Testis (tissue), 3 donors: ENCODE results near the gene FAM107B. TPM values are rescaled to one million over a fixed set of nuclear protein-coding genes. Genes with fewer than 3 reads are reported as not detected.

Experiments used
- DNase-seq: peaks from one replicate; pipeline ENCODE4 v3.0.0-alpha.2; 2019
- H3K27ac ChIP-seq, 2 donors: fragments of 200-600 bp; sonication (generic); one replicate each; pipeline ENCODE4 v1.5.1; 2019
- H3K27me3 ChIP-seq: fragments of 200-600 bp; sonication (generic); one replicate; pipeline ENCODE4 v1.5.1; 2019
- H3K36me3 ChIP-seq: fragments of 200-600 bp; sonication (generic); one replicate; pipeline ENCODE4 v1.5.1; 2017; ENCODE audit warnings: low read depth; ENCODE audit errors: missing control alignments
- H3K4me1 ChIP-seq: fragments of 200-600 bp; sonication (generic); one replicate; pipeline ENCODE4 v1.5.1; 2019
- H3K4me3 ChIP-seq, 2 donors: fragments of 200-600 bp; sonication (generic); one replicate each; pipeline ENCODE4 v1.5.1; 2017 to 2019
- H3K9me3 ChIP-seq: fragments of 200-600 bp; sonication (generic); one replicate; pipeline ENCODE4 v1.5.1; 2017
- CTCF ChIP-seq, 3 experiments: fragments of 450-650 bp in 2 of 3; fragments of 200-600 bp in 1 of 3; sonication (generic) in 1 of 3; IDR thresholded peaks; one replicate each; pipeline ENCODE4 v1.5.1; 2016 to 2019; ENCODE audit warnings: antibody characterized with exemption in 3 of 3, mild to moderate bottlenecking in 2 of 3, moderate library complexity in 1 of 3
- POLR2A ChIP-seq: fragments of 450-650 bp; IDR thresholded peaks from one replicate; pipeline ENCODE4 v1.6.1; 2017; ENCODE audit warnings: antibody characterized with exemption, mild to moderate bottlenecking, moderate library complexity
- WGBS, 2 donors: methylation state at CpG; one replicate each; pipeline ENCODE4 v1.1.5; 2018; 5-methylcytosine and 5-hydroxymethylcytosine counted together
- intact Hi-C: fragments of 100-400 bp; cut with DNase I; formaldehyde crosslinking; loops from one replicate; pipeline ENCODE4 v1.15.1; 2023; ENCODE audit warnings: low total_unique reads
- polyA plus RNA-seq: library from polyadenylated mRNA; stranded (reverse); fragments of 350-450 nt; fragmentation: Illumina TruSeq; extraction: RNeasy Lipid Tissue Mini Kit (QIAGEN cat#74804); gene quantifications from one replicate; pipeline ENCODE4 v1.2.3, GENCODE V29; 2014; ENCODE audit warnings: low read depth, low replicate concordance; ENCODE audit not compliant: insufficient read depth
- total RNA-seq, 2 donors: library from RNA; depleted of rRNA; stranded (reverse); fragments of >200 nt; gene quantifications; one replicate each; pipeline ENCODE4 v1.2.3, GENCODE V29; 2016

The FAM107B gene
- total and polyA plus RNA-seq, 3 donors from 2014 or later = 71.7 to 89.5 (median 82.8) TPM

DNA sequence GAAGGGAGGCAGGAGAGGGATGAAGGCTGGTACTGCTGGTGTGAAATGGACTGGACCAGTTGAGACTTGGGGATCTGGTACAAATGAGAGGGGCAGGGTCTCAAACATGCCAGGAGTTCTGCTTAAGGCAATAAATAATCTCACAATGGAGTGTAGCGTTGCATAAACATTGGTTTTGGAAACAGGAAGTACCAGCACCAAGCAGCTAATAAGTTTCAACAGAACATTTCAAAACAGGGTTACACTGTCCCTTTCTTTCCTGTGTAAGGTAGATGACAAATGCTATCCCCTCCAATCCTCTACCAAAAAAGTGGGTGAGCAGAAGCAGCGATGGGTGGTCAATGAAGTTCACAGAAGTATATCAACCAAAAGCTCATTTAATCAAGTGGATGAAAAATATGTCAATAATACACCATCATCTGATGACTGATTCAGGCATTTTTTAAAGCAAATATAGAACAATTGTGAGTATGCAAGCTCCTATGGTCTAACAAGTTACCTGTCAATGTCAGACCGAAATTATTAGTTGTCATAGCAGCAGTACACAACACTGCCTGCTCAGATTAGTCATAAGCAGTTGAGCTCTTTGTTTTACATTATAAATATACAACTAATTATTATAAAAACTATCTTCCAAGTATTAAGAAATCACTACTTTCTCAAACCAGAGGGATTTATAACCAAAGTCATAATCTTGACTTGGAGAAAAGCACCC, 220.0 kb downstream of the FAM107B start:
- Histone ChIP-seq H3K36me3 (no peaks in the 10 kb centered on the region), H3K27me3 (no peaks in the 10 kb centered on the region), H3K4me1 (no peaks in the 10 kb centered on the region), H3K27ac (no peak overlapping the region), H3K4me3 (no peak overlapping the region), H3K9me3 (no peaks in the 10 kb centered on the region)
- no peak for DNase-seq
- intact Hi-C loops = no loop called here
- WGBS, 2 donors = 89 to 91% methylated on average over 3 of the region's 3 CpGs
- TF ChIP-seq POLR2A = no peak
- no peak for TF ChIP-seq CTCF (IDR thresholded peaks at IDR 0.05)

GRCh38 chr10:14554091-14554490, 220.6 kb downstream of the FAM107B start:
- Histone ChIP-seq H3K4me1 (no peaks in the 10 kb centered on the region), H3K4me3 (no peak overlapping the region), H3K9me3 (no peaks in the 10 kb centered on the region), H3K36me3 (no peaks in the 10 kb centered on the region), H3K27ac (no peak overlapping the region), H3K27me3 (no peaks in the 10 kb centered on the region)
- no peak for DNase-seq
- TF ChIP-seq POLR2A (no peak), CTCF (IDR thresholded peaks at IDR 0.05) (no peak)
- 78 to 82% methylated on average over 3 of the region's 3 CpGs for WGBS, 2 donors
- intact Hi-C loops = no loop called here

- 83 to 100% methylated on average over 1 of the region's 1 CpG for whole genome bisulfite sequencing, 2 donors
- Histone ChIP-seq H3K9me3 (no peaks in the 10 kb centered on the region), H3K36me3 (no peaks in the 10 kb centered on the region), H3K4me1 (no peaks in the 10 kb centered on the region), H3K27me3 (no peaks in the 10 kb centered on the region), H3K27ac (no peak overlapping the region), H3K4me3 (no peak overlapping the region)
- intact Hi-C loops = no loop called here
- no peak for DNase-seq
- no peak for TF ChIP-seq POLR2A
Observed at GRCh38 chr10:14553448-14553847, 221.2 kb downstream of the FAM107B start.

DNA sequence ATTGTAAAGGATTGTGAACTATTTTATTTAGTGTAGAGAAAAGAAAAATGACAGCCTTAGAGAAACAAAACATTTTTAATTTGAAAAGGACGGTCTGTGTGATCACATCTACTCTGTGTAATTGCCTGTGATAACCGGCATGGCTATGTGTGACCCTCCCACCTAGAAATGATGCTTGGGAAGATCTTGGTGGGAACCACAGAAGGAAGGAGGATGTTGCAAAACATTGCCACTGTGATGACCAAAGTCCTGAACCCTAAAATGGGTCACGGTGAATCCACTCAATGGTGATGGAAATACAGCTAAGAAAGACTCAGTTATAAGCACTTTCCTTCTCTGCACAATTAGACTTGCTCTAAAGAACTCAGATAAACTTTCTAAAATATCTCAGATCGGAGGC, 222.7 kb downstream of the FAM107B start:
- Histone ChIP-seq H3K36me3 (no peaks in the 10 kb centered on the region), H3K27ac (no peak overlapping the region), H3K9me3 (no peaks in the 10 kb centered on the region), H3K4me1 (no peaks in the 10 kb centered on the region), H3K4me3 (no peak overlapping the region), H3K27me3 (no peaks in the 10 kb centered on the region)
- DNase-seq = no peak
- TF ChIP-seq CTCF (IDR thresholded peaks at IDR 0.05) (no peak), POLR2A (no peak)
- intact Hi-C loops = no loop called here
- 67 to 80% methylated on average over 4 of the region's 4 CpGs for WGBS, 2 donors

GRCh38 chr10:14550471-14550981, 224.2 kb downstream of the FAM107B start:
- TF ChIP-seq POLR2A (no peak), CTCF (IDR thresholded peaks at IDR 0.05) (no peak)
- WGBS, 2 donors = 86 to 87% methylated on average over 6 of the region's 6 CpGs
- intact Hi-C loops = no loop called here
- Histone ChIP-seq H3K4me3 (no peak overlapping the region), H3K4me1 (no peaks in the 10 kb centered on the region), H3K27ac (no peak overlapping the region), H3K36me3 (no peaks in the 10 kb centered on the region), H3K27me3 (no peaks in the 10 kb centered on the region), H3K9me3 (no peaks in the 10 kb centered on the region)
- DNase-seq = no peak
